Naive thymus-derived CD4-positive, alpha-beta T cell (primary cell): ENCODE data around the gene EHMT1. TPM values are rescaled to one million over a fixed set of nuclear protein-coding genes. Genes with fewer than 3 reads are reported as not detected.

Experiments used
- ATAC-seq: fragments of 150-1000 bp; cut with Tn5 transposase; 2 replicates; pipeline ENCODE4 v1.10.0; 2021; ENCODE audit warnings: mild to moderate bottlenecking, moderate library complexity
- CTCF ChIA-PET: fragments of 350-600 bp; sonication (Branson Sonifier 250); formaldehyde crosslinking; loops from one replicate; lab custom pipeline; 2021; ENCODE audit warnings: antibody characterized with exemption; lab: Charles Lee
- POLR2A ChIA-PET: fragments of 350-600 bp; sonication (Branson Sonifier 250); formaldehyde crosslinking; loops from one replicate; lab custom pipeline; 2021; ENCODE audit warnings: antibody characterized with exemption, inconsistent platforms; lab: Charles Lee
- DNase-seq, 9 donors: peaks; one replicate each; pipeline versions ENCODE4 v3.0.0 to v3.0.0-alpha.2; 2020 to 2022; ENCODE audit warnings: mixed read lengths in 1 of 9
- H3K27ac ChIP-seq: one replicate; pipeline ENCODE4 v1.7.0; 2013; ENCODE audit warnings: mild to moderate bottlenecking, low read depth, low read length, moderate library complexity
- H3K27me3 ChIP-seq, 2 donors: one replicate each; pipeline ENCODE4 v1.7.0; 2013; ENCODE audit warnings: low read length in 2 of 2, mild to moderate bottlenecking in 2 of 2, moderate library complexity in 2 of 2; ENCODE audit not compliant: control insufficient read depth in 2 of 2, insufficient read depth in 2 of 2
- H3K36me3 ChIP-seq, 3 experiments: 1 replicate in 2 of 3; 2 replicates in 1 of 3; pipeline ENCODE4 v1.7.0; 2013; ENCODE audit warnings: low read length in 3 of 3, mild to moderate bottlenecking in 3 of 3, moderate library complexity in 1 of 3; ENCODE audit not compliant: insufficient read depth in 3 of 3, control insufficient read depth in 2 of 3
- H3K4me1 ChIP-seq, 2 donors: one replicate each; pipeline ENCODE4 v1.7.0; 2013; ENCODE audit warnings: low read length in 2 of 2, mild to moderate bottlenecking in 2 of 2, moderate library complexity in 1 of 2; ENCODE audit not compliant: control insufficient read depth in 2 of 2, insufficient read depth in 2 of 2
- H3K4me3 ChIP-seq: 2 replicates; pipeline ENCODE4 v1.7.0; 2013; ENCODE audit warnings: mild to moderate bottlenecking, low read length
- H3K9me3 ChIP-seq, 3 experiments: 1 replicate in 2 of 3; 2 replicates in 1 of 3; pipeline ENCODE4 v1.7.0; 2013; ENCODE audit warnings: low read length in 3 of 3; ENCODE audit not compliant: control insufficient read depth in 2 of 3
- H3K27ac Mint-ChIP-seq, 9 donors: one replicate each; pipeline ENCODE4 v1.8.0; 2020 to 2022; ENCODE audit warnings: mixed read lengths in 9 of 9, mild to moderate bottlenecking in 8 of 9, moderate library complexity in 5 of 9, inconsistent platforms in 2 of 9
- H3K27me3 Mint-ChIP-seq, 5 donors: one replicate each; pipeline ENCODE4 v1.8.0; 2021 to 2022; ENCODE audit warnings: mixed read lengths in 5 of 5, mild to moderate bottlenecking in 1 of 5
- H3K36me3 Mint-ChIP-seq, 5 donors: one replicate each; pipeline ENCODE4 v1.8.0; 2020 to 2022; ENCODE audit warnings: mixed read lengths in 5 of 5, mild to moderate bottlenecking in 3 of 5, inconsistent platforms in 1 of 5
- H3K4me1 Mint-ChIP-seq, 7 donors: one replicate each; pipeline ENCODE4 v1.8.0; 2020 to 2022; ENCODE audit warnings: mixed read lengths in 7 of 7, mild to moderate bottlenecking in 3 of 7, inconsistent platforms in 1 of 7
- H3K4me3 Mint-ChIP-seq, 10 donors: one replicate each; pipeline ENCODE4 v1.8.0; 2020 to 2022; ENCODE audit warnings: mild to moderate bottlenecking in 10 of 10, mixed read lengths in 10 of 10, moderate library complexity in 6 of 10, inconsistent platforms in 2 of 10
- H3K9me3 Mint-ChIP-seq, 11 donors: one replicate each; pipeline ENCODE4 v1.8.0; 2020 to 2022; ENCODE audit warnings: mixed read lengths in 11 of 11, mild to moderate bottlenecking in 4 of 11, inconsistent platforms in 1 of 11, moderate library complexity in 1 of 11
- intact Hi-C, 2 donors: fragments of 100-400 bp; cut with micrococcal nuclease; formaldehyde crosslinking; loops; one replicate each; pipeline ENCODE4 v1.15.1; 2023
- polyA plus RNA-seq, 2 donors: library from polyadenylated mRNA; unstranded; fragments of 300-500 nt; fragmentation: Illumina TruSeq; gene quantifications; one replicate each; pipeline ENCODE4 v1.2.3, GENCODE V29; 2021
- total RNA-seq, 6 experiments: library from RNA in 5 of 6; stranded (reverse) in 5 of 6; gene quantifications; 1 replicate in 5 of 6; 2 replicates in 1 of 6; pipeline ENCODE4 v1.2.3 and lab custom pipeline; 2021 to 2026

Gene EHMT1
- total and polyA plus RNA-seq, 7 experiments from 2014 or later: 24.7 to 132 (median 112) TPM

- H3K4me3 Mint-ChIP-seq: no peak overlapping the region
- H3K27me3 ChIP-seq: no peaks in the 10 kb centered on the region
- CTCF ChIA-PET: no interaction called here
- peaks cover 19 to 52% (median 35%) of the 10 kb centered on the region in 5 donors for H3K36me3 Mint-ChIP-seq
- H3K9me3 ChIP-seq: no peaks in the 10 kb centered on the region
- no peak overlapping the region for H3K4me3 ChIP-seq
- H3K4me1 ChIP-seq: no peaks in the 10 kb centered on the region
- ATAC-seq (no peak), DNase-seq (no peak)
- no peaks in the 10 kb centered on the region for H3K27me3 Mint-ChIP-seq
- intact Hi-C loops: loop anchor here (5.0 to 10.0 kb wide), 2 partner anchors 49 to 97 kb away; no protein-coding TSS in a partner anchor
- POLR2A ChIA-PET: no interaction called here
- peaks cover 8 to 78% (median 12%) of the 10 kb centered on the region in 3 experiments for H3K36me3 ChIP-seq
- H3K27ac Mint-ChIP-seq: no peak overlapping the region
- peaks cover 0 to 10% (median 3%) of the 10 kb centered on the region in 11 donors for H3K9me3 Mint-ChIP-seq
- no peak overlapping the region for H3K27ac ChIP-seq
- peaks cover 0 to 18% (median 11%) of the 10 kb centered on the region in 7 donors for H3K4me1 Mint-ChIP-seq
These were observed 152.8 kb downstream of the EHMT1 start for GRCh38 chr9:137771580-137771979.

DNA sequence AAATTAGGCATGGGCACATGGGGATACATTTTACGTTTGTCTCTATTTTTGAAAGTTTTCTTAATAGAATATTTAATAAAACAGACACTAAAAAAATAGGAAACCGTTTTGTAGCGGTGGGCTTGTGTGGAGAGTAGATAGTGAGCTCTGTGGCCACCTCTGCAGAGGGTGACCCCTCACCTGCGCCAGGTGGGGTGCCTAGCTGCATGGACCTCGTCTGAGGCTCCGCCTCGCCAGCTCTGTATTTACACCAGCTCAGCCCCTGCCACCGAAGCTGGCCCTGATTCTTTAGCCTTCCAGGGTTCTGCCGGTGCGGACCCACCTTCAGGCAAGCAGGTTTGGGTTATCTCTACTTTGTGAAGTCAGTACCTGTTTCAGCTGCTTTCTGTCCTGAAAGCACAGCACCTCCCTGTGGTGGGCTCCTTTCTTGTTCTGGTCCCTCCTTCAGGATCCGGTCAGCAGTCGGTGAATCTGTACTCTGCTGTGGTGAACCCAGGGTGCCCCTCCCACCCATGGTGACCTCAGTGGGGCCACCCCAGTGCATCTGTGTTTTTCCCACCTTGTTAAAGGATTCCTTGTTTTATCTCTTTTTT is 153.6 kb downstream of the EHMT1 start:
- no peak overlapping the region for H3K4me3 ChIP-seq
- peaks cover 19 to 54% (median 41%) of the 10 kb centered on the region in 5 donors for H3K36me3 Mint-ChIP-seq

DNA sequence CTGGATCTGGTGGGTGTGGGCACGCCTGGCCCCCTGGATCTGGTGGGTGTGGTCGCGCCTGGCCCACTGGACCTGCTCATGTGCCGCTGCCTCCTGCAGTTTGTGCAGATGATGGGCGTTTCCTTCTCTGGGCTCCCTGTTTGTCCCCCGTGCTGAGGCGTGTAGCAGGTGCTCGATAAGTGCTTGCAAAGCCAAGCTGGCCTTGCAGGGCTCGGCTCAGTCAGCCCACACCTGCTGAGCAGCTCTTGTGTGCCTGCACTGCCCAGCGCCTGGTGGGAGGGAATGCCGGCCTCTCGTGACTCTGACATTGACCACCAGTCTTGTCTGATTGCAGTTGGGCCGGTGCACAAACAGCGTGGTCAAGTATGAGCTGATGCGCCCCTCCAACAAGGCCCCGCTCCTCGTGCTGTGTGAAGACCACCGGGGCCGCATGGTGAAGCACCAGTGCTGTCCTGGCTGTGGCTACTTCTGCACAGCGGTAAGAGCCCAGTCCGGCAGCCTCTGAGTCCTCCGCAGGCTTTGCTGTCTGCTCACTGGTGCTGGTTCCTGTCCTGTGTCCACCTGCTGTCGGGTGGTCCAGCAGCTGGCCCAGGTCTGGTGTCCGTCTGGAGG is 156.1 kb downstream of the EHMT1 start:
- no peaks in the 10 kb centered on the region for H3K27me3 Mint-ChIP-seq
- DNase-seq (no peak), ATAC-seq (no peak)
- H3K27ac Mint-ChIP-seq: no peak overlapping the region
- no peaks in the 10 kb centered on the region for H3K9me3 ChIP-seq
- H3K4me1 Mint-ChIP-seq: peaks cover 0 to 15% (median 9%) of the 10 kb centered on the region in 7 donors
- intact Hi-C loops: loop anchor here (5.0 to 10.0 kb wide), 2 partner anchors 53 to 100 kb away; no protein-coding TSS in a partner anchor
- peaks cover 16 to 46% (median 31%) of the 10 kb centered on the region in 5 donors for H3K36me3 Mint-ChIP-seq
- no peak overlapping the region for H3K4me3 ChIP-seq
- H3K36me3 ChIP-seq: peaks cover 14 to 93% (median 25%) of the 10 kb centered on the region in 3 experiments
- no peak overlapping the region for H3K27ac ChIP-seq
- no peak overlapping the region for H3K4me3 Mint-ChIP-seq
- peaks cover 0 to 6% (median 2%) of the 10 kb centered on the region in 11 donors for H3K9me3 Mint-ChIP-seq
- H3K4me1 ChIP-seq: no peaks in the 10 kb centered on the region
- POLR2A ChIA-PET: no interaction called here
- H3K27me3 ChIP-seq: no peaks in the 10 kb centered on the region
- CTCF ChIA-PET: interaction anchor here (1.2 kb wide), 1 partner anchor 102 kb away, joined by 4 read pairs; no protein-coding TSS in a partner anchor

More for the DNA sequence above, 153.6 kb downstream of the EHMT1 start:
- Mint-ChIP-seq H3K27ac (peak overlapping the region in 2 of 9 donors; percentile 32 to 42), H3K9me3 (peaks cover 0 to 10% (median 3%) of the 10 kb centered on the region in 11 donors), H3K4me3 (no peak overlapping the region), H3K4me1 (peaks cover 0 to 18% (median 11%) of the 10 kb centered on the region in 7 donors), H3K27me3 (no peaks in the 10 kb centered on the region)
- Histone ChIP-seq H3K36me3 (peaks cover 10 to 80% (median 16%) of the 10 kb centered on the region in 3 experiments), H3K27ac (no peak overlapping the region), H3K4me1 (no peaks in the 10 kb centered on the region), H3K27me3 (no peaks in the 10 kb centered on the region), H3K9me3 (no peaks in the 10 kb centered on the region)
- ChIA-PET POLR2A (no interaction called here), CTCF (interaction anchor here (0.9 kb wide), 1 partner anchor 51 kb away, joined by 3 read pairs; no protein-coding TSS in a partner anchor)
- ATAC-seq: no peak
- DNase-seq: no peak
- intact Hi-C loops: loop anchor here (2.0 to 10.0 kb wide), 3 partner anchors 50 to 100 kb away; no protein-coding TSS in a partner anchor

GRCh38 chr9:137776306-137776995 is 157.6 kb downstream of the EHMT1 start:
- intact Hi-C loops: loop anchor here in 1 of 2 donors (10.0 kb wide), 1 partner anchor 102 kb away; no protein-coding TSS in a partner anchor
- no peak for DNase-seq
- peaks cover 4 to 32% (median 20%) of the 10 kb centered on the region in 5 donors for H3K36me3 Mint-ChIP-seq

GRCh38 chr9:137777761-137778160 is 159.0 kb downstream of the EHMT1 start:
- no peaks in the 10 kb centered on the region for H3K9me3 ChIP-seq
- peaks cover 8 to 83% (median 14%) of the 10 kb centered on the region in 3 experiments for H3K36me3 ChIP-seq
- ATAC-seq: no peak
- ChIA-PET CTCF (no interaction called here), POLR2A (no interaction called here)
- DNase-seq: no peak
- H3K27me3 ChIP-seq: no peaks in the 10 kb centered on the region
- Mint-ChIP-seq H3K4me1 (peaks cover 2 to 4% (median 2%) of the 10 kb centered on the region in 7 donors), H3K36me3 (peaks cover 9 to 34% (median 25%) of the 10 kb centered on the region in 5 donors), H3K27ac (no peak overlapping the region), H3K27me3 (no peaks in the 10 kb centered on the region), H3K9me3 (no peaks in the 10 kb centered on the region), H3K4me3 (no peak overlapping the region)
- no peaks in the 10 kb centered on the region for H3K4me1 ChIP-seq
- H3K27ac ChIP-seq: no peak overlapping the region
- intact Hi-C loops: loop anchor here in 1 of 2 donors (10.0 kb wide), 1 partner anchor 103 kb away; no protein-coding TSS in a partner anchor
- no peak overlapping the region for H3K4me3 ChIP-seq

More at GRCh38 chr9:137776306-137776995, 157.6 kb downstream of the EHMT1 start:
- Histone ChIP-seq H3K9me3 (no peaks in the 10 kb centered on the region), H3K4me1 (no peaks in the 10 kb centered on the region), H3K4me3 (no peak overlapping the region), H3K36me3 (peaks cover 8 to 83% (median 14%) of the 10 kb centered on the region in 3 experiments), H3K27ac (no peak overlapping the region), H3K27me3 (no peaks in the 10 kb centered on the region)
- Mint-ChIP-seq H3K27ac (no peak overlapping the region), H3K4me1 (peaks cover 0 to 5% (median 4%) of the 10 kb centered on the region in 7 donors), H3K9me3 (no peaks in the 10 kb centered on the region), H3K4me3 (no peak overlapping the region), H3K27me3 (no peaks in the 10 kb centered on the region)
- CTCF ChIA-PET: interaction anchor here (1.2 kb wide), 1 partner anchor 103 kb away, joined by 4 read pairs; no protein-coding TSS in a partner anchor
- POLR2A ChIA-PET: no interaction called here
- ATAC-seq: no peak

- no peaks in the 10 kb centered on the region for H3K4me1 ChIP-seq
- H3K4me1 Mint-ChIP-seq: peaks cover 0 to 9% (median 0%) of the 10 kb centered on the region in 7 donors
- ChIA-PET CTCF (no interaction called here), POLR2A (no interaction called here)
- no peak overlapping the region for H3K27ac ChIP-seq
- H3K4me3 Mint-ChIP-seq: no peak overlapping the region
- peaks cover 9 to 37% (median 29%) of the 10 kb centered on the region in 5 donors for H3K36me3 Mint-ChIP-seq
- no peaks in the 10 kb centered on the region for H3K27me3 Mint-ChIP-seq
- H3K9me3 Mint-ChIP-seq: no peaks in the 10 kb centered on the region
- H3K27me3 ChIP-seq: no peaks in the 10 kb centered on the region
- ATAC-seq: no peak
- peaks cover 8 to 86% (median 14%) of the 10 kb centered on the region in 3 experiments for H3K36me3 ChIP-seq
- no peak overlapping the region for H3K4me3 ChIP-seq
- intact Hi-C loops: loop anchor here in 1 of 2 donors (10.0 kb wide), 1 partner anchor 104 kb away; no protein-coding TSS in a partner anchor
- DNase-seq: no peak
- H3K27ac Mint-ChIP-seq: no peak overlapping the region
- H3K9me3 ChIP-seq: no peaks in the 10 kb centered on the region
These were observed 159.5 kb downstream of the EHMT1 start for GRCh38 chr9:137778336-137778735.
